Natural killer cell (primary cell): ENCODE results near the gene ALPL. TPM values are rescaled to one million over a fixed set of nuclear protein-coding genes. Genes with fewer than 3 reads are reported as not detected.

ENCODE experiments used
- ATAC-seq, 3 donors: fragments of 150-1000 bp in 2 of 3; fragments of 200-7000 bp in 1 of 3; cut with Tn5 transposase; 1 replicate in 1 of 3; 2 replicates in 2 of 3; pipeline ENCODE4 v1.10.0; 2021; ENCODE audit warnings: mild to moderate bottlenecking in 2 of 3, moderate library complexity in 2 of 3
- DNase-seq, 2 donors: peaks; one replicate each; pipeline versions ENCODE4 v3.0.0 to v3.0.0-alpha.2; 2013 to 2021; ENCODE audit warnings: mixed read lengths in 1 of 2
- H3K27ac ChIP-seq: one replicate; pipeline ENCODE4 v1.5.1; 2013; ENCODE audit warnings: mild to moderate bottlenecking, low read length
- H3K27me3 ChIP-seq: one replicate; pipeline ENCODE4 v1.6.1; 2013; ENCODE audit warnings: low read length; ENCODE audit not compliant: control insufficient read depth, insufficient read depth
- H3K36me3 ChIP-seq: one replicate; pipeline ENCODE4 v1.6.1; 2013; ENCODE audit warnings: low read length; ENCODE audit not compliant: control insufficient read depth, insufficient read depth
- H3K4me1 ChIP-seq: one replicate; pipeline ENCODE4 v1.6.1; 2013; ENCODE audit warnings: low read length; ENCODE audit not compliant: control insufficient read depth, insufficient read depth
- H3K4me3 ChIP-seq: one replicate; pipeline ENCODE4 v1.5.1; 2013; ENCODE audit warnings: low read length
- H3K9me3 ChIP-seq: one replicate; pipeline ENCODE4 v1.6.1; 2013; ENCODE audit warnings: low read length; ENCODE audit not compliant: control insufficient read depth, insufficient read depth
- H3K27ac Mint-ChIP-seq, 2 donors: one replicate each; pipeline ENCODE4 v1.8.0; 2022; ENCODE audit warnings: mild to moderate bottlenecking in 2 of 2, mixed read lengths in 2 of 2, moderate library complexity in 1 of 2
- H3K27me3 Mint-ChIP-seq, 2 donors: one replicate each; pipeline ENCODE4 v1.8.0; 2022; ENCODE audit warnings: low read depth in 2 of 2, mixed read lengths in 2 of 2
- H3K36me3 Mint-ChIP-seq: one replicate; pipeline ENCODE4 v1.8.0; 2022; ENCODE audit warnings: mixed read lengths
- H3K4me1 Mint-ChIP-seq, 2 donors: one replicate each; pipeline ENCODE4 v1.8.0; 2022; ENCODE audit warnings: mixed read lengths in 2 of 2
- H3K4me3 Mint-ChIP-seq: one replicate; pipeline ENCODE4 v1.8.0; 2022; ENCODE audit warnings: mild to moderate bottlenecking, moderate library complexity, mixed read lengths
- H3K9me3 Mint-ChIP-seq, 2 donors: one replicate each; pipeline ENCODE4 v1.8.0; 2022; ENCODE audit warnings: mixed read lengths in 2 of 2
- WGBS: methylation state at CpG from one replicate; pipeline ENCODE4 v1.1.7; 2013; ENCODE audit warnings: missing lambda C conversion rate; ENCODE audit not compliant: insufficient coverage; 5-methylcytosine and 5-hydroxymethylcytosine counted together
- intact Hi-C: fragments of 100-400 bp; cut with micrococcal nuclease; formaldehyde crosslinking; loops from one replicate; pipeline ENCODE4 v1.14.2; 2022
- total RNA-seq, 4 donors: library from RNA; stranded (reverse); fragments of 120-200 nt in 1 of 4; gene quantifications; one replicate each; pipeline versions ENCODE4 v1.2.3 to v1.2.4, GENCODE V29; 2013 to 2022
- TF ChIP-seq, protein P1 (sequence below): fragments of 200-600 bp; IDR thresholded peaks from one replicate; pipeline ENCODE4 v1.8.0; 2022; ENCODE audit warnings: antibody characterized with exemption

Gene ALPL
- total RNA-seq, 3 donors from 2014 or later (not counting 1 experiment from before 2014, with no cell fraction given), result 2.4 TPM; not detected in 2

DNA sequence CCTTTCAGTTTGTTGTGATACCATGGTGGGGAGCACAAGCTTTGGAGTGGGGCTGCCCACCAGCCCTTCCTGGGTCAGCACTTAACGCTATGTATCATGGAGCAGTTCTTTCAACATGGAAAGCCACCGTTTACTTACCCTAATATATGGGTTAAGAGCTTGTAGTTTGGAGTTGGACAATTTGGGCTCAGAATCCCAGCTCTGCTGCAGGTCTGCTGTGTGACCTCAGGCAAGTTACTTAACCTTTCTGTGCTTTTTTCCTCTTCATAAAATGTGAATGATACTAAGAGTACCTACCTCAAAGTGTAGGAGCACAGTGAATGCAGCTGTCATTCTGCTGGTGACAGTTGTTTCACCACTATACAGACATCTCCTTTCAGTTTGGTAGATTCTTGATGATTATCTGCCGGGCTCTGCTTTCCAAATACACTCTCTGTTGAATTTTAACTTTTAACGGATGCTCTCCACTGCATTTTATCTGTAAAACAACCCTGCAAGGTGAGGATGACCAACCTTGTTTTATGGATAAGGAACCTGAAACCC is 23.8 kb downstream of the ALPL start:
- no peaks in the 10 kb centered on the region for H3K9me3 ChIP-seq
- DNase-seq, result no peak
- Mint-ChIP-seq H3K27me3 (peaks cover 11 to 26% of the 10 kb centered on the region in 2 donors), H3K4me3 (no peak overlapping the region), H3K36me3 (no peaks in the 10 kb centered on the region), H3K27ac (no peak overlapping the region), H3K4me1 (no peaks in the 10 kb centered on the region), H3K9me3 (no peaks in the 10 kb centered on the region)
- H3K27ac ChIP-seq, result no peak overlapping the region
- ATAC-seq, result no peak
- H3K36me3 ChIP-seq, result no peaks in the 10 kb centered on the region
- WGBS, result 100% methylated on average over 3 of the region's 4 CpGs
- H3K27me3 ChIP-seq, result no peaks in the 10 kb centered on the region
- TF ChIP-seq, protein P1, sequence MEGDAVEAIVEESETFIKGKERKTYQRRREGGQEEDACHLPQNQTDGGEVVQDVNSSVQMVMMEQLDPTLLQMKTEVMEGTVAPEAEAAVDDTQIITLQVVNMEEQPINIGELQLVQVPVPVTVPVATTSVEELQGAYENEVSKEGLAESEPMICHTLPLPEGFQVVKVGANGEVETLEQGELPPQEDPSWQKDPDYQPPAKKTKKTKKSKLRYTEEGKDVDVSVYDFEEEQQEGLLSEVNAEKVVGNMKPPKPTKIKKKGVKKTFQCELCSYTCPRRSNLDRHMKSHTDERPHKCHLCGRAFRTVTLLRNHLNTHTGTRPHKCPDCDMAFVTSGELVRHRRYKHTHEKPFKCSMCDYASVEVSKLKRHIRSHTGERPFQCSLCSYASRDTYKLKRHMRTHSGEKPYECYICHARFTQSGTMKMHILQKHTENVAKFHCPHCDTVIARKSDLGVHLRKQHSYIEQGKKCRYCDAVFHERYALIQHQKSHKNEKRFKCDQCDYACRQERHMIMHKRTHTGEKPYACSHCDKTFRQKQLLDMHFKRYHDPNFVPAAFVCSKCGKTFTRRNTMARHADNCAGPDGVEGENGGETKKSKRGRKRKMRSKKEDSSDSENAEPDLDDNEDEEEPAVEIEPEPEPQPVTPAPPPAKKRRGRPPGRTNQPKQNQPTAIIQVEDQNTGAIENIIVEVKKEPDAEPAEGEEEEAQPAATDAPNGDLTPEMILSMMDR, result no peak
- H3K4me3 ChIP-seq, result no peak overlapping the region
- intact Hi-C loops, result no loop called here
- H3K4me1 ChIP-seq, result no peaks in the 10 kb centered on the region

DNA sequence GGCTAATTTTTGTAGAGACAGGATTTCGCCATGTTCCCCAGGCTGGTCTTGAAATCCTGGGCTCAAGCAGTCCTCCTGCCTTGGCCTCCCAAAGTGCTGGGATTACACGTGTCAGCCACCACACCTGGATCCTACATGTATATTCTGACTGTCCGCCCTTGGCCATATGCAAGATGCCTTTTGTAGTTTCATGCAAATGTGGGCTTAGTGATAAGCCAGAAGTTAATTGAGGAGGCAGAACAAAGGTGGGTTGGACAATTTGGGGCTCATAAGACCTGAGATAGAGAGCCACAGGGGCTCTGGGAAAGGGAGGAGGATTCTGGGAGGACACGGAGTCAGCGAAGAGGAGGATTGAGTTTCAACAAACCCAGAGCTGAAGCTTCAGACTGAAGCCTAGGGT is 24.9 kb downstream of the ALPL start:
- no peaks in the 10 kb centered on the region for H3K9me3 ChIP-seq
- no peaks in the 10 kb centered on the region for H3K36me3 ChIP-seq
- Mint-ChIP-seq H3K36me3 (no peaks in the 10 kb centered on the region), H3K9me3 (no peaks in the 10 kb centered on the region), H3K4me3 (no peak overlapping the region), H3K27me3 (peaks cover 21 to 26% of the 10 kb centered on the region in 2 donors), H3K4me1 (no peaks in the 10 kb centered on the region), H3K27ac (no peak overlapping the region)
- DNase-seq (no peak), ATAC-seq (no peak)
- TF ChIP-seq, protein P1, result no peak
- 92% methylated on average over 5 of the region's 5 CpGs for WGBS
- no peaks in the 10 kb centered on the region for H3K4me1 ChIP-seq
- no peak overlapping the region for H3K27ac ChIP-seq
- no peak overlapping the region for H3K4me3 ChIP-seq
- H3K27me3 ChIP-seq, result no peaks in the 10 kb centered on the region
- intact Hi-C loops, result no loop called here

DNA sequence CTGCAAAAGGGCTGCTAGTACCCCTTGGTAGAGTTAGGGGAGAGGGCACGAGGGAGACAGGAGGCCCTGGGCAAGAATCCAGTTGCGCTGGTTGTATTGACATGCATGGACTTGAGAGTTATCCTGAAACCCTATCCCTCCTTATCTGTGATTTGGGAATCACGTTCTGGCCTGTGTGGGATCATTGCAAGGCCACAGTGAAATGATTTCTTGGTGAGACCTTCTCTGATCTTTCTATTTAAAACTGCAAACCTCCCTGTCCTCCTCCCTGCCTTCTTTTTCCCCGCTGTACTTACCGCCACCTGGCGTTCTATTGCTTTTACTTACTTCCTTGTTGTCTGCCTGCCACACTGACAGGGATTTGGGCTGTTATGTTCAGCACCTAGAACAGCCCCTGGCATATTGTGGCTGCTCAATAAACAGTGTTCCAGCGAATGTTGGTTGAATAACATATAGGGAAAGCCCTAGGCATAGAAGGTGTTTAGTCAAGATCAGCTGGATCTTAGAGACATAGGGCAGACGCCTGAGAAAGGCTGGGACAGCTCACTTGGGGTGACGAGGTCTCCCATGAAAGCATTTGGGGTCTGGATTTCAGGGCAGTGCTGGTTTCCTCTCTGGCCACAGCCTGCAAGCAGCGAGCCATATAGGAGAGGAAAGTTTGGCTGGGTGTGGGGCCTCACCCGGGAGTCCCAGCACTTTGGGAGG is 25.6 kb downstream of the ALPL start:
- Mint-ChIP-seq H3K27me3 (peaks cover 22 to 26% of the 10 kb centered on the region in 2 donors), H3K36me3 (no peaks in the 10 kb centered on the region), H3K9me3 (no peaks in the 10 kb centered on the region), H3K27ac (no peak overlapping the region), H3K4me1 (no peaks in the 10 kb centered on the region), H3K4me3 (no peak overlapping the region)
- no peak overlapping the region for H3K27ac ChIP-seq
- H3K4me1 ChIP-seq, result no peaks in the 10 kb centered on the region
- DNase-seq (peak in 1 of 2 donors; percentile 36), ATAC-seq (no peak)
- WGBS, result 48% methylated on average over 11 of the region's 11 CpGs
- intact Hi-C loops, result no loop called here
- TF ChIP-seq, protein P1, result no peak
- no peak overlapping the region for H3K4me3 ChIP-seq
- H3K36me3 ChIP-seq, result no peaks in the 10 kb centered on the region
- H3K27me3 ChIP-seq, result no peaks in the 10 kb centered on the region
- no peaks in the 10 kb centered on the region for H3K9me3 ChIP-seq

DNA sequence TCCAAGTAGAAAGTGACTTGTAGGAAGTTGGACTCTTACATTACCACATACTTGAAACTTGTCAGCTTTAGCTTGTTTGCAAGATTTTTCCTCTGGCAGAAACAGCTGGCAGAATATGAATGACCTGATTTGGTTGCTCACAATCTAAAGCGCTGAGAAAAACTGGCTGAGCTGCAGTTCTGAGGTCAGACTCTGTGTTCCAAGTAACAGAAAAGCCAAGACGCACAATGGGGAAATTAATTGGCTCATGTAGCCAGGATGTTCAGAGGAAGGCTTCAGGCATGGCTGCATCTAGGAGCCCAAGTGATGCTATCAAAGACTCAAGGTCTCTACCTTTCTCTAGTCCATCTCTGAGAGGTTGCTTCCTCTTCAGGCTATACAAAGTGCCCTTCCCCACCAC is 27.0 kb downstream of the ALPL start:
- Histone ChIP-seq H3K9me3 (no peaks in the 10 kb centered on the region), H3K36me3 (no peaks in the 10 kb centered on the region), H3K4me1 (no peaks in the 10 kb centered on the region), H3K27ac (no peak overlapping the region), H3K4me3 (no peak overlapping the region), H3K27me3 (no peaks in the 10 kb centered on the region)
- ATAC-seq (no peak), DNase-seq (no peak)
- no peak overlapping the region for H3K4me3 Mint-ChIP-seq
- peaks cover 28 to 35% of the 10 kb centered on the region in 2 donors for H3K27me3 Mint-ChIP-seq
- H3K27ac Mint-ChIP-seq, result no peak overlapping the region
- 90% methylated on average over 2 of the region's 2 CpGs for WGBS
- H3K36me3 Mint-ChIP-seq, result no peaks in the 10 kb centered on the region
- intact Hi-C loops, result no loop called here
- no peaks in the 10 kb centered on the region for H3K9me3 Mint-ChIP-seq
- TF ChIP-seq, protein P1, result no peak
- no peaks in the 10 kb centered on the region for H3K4me1 Mint-ChIP-seq
